Mesendoderm (in vitro differentiated cells): Measurements from ENCODE around the gene TEX30.

Experiments
- DNase-seq: peaks from one replicate; pipeline ENCODE4 v3.0.0; 2013
- H2AK5ac ChIP-seq: 2 replicates; pipeline ENCODE4 v1.6.1; 2013; ENCODE audit warnings: low read length, inconsistent platforms
- H2BK120ac ChIP-seq: 2 replicates; pipeline ENCODE4 v1.6.1; 2013; ENCODE audit warnings: low read depth, mild to moderate bottlenecking, low read length, moderate library complexity, mixed read lengths
- H2BK15ac ChIP-seq: replicated peaks from 2 replicates; pipeline ENCODE4 v1.6.1; 2013; ENCODE audit warnings: low read depth, mild to moderate bottlenecking, moderate library complexity
- H2BK5ac ChIP-seq: 2 replicates; pipeline ENCODE4 v1.6.1; 2013; ENCODE audit warnings: low read length, inconsistent platforms
- H3K18ac ChIP-seq: 2 replicates; pipeline ENCODE4 v1.6.1; 2013; ENCODE audit warnings: mild to moderate bottlenecking, low read length, mixed read lengths
- H3K23ac ChIP-seq: one replicate; pipeline ENCODE4 v1.6.1; 2013; ENCODE audit warnings: low read length
- H3K27ac ChIP-seq: 2 replicates; pipeline ENCODE4 v1.5.1; 2013; ENCODE audit warnings: low read depth, mild to moderate bottlenecking, inconsistent platforms, low read length, moderate library complexity
- H3K27me3 ChIP-seq: 2 replicates; pipeline ENCODE4 v1.6.1; 2013; ENCODE audit warnings: low read length, control low read depth, mild to moderate bottlenecking, inconsistent platforms; ENCODE audit not compliant: insufficient read depth, poor library complexity
- H3K36me3 ChIP-seq: 2 replicates; pipeline ENCODE4 v1.6.1; 2013; ENCODE audit warnings: low read length, inconsistent platforms; ENCODE audit not compliant: control insufficient read depth, insufficient read depth
- H3K4ac ChIP-seq: one replicate; pipeline ENCODE4 v1.6.1; 2013; ENCODE audit warnings: low read depth, mild to moderate bottlenecking, low read length, moderate library complexity
- H3K4me1 ChIP-seq: 2 replicates; pipeline ENCODE4 v1.6.1; 2013; ENCODE audit warnings: low read depth, low read length, inconsistent platforms; ENCODE audit not compliant: control insufficient read depth
- H3K4me2 ChIP-seq: 2 replicates; pipeline ENCODE4 v1.6.1; 2013; ENCODE audit warnings: low read length
- H3K4me3 ChIP-seq: 2 replicates; pipeline ENCODE4 v1.5.1; 2013; ENCODE audit warnings: mild to moderate bottlenecking, low read length
- H3K56ac ChIP-seq: one replicate; pipeline ENCODE4 v1.6.1; 2013; ENCODE audit warnings: low read length
- H3K79me1 ChIP-seq: 2 replicates; pipeline ENCODE4 v1.6.1; 2013; ENCODE audit warnings: low read length, inconsistent platforms
- H3K79me2 ChIP-seq: 2 replicates; pipeline ENCODE4 v1.6.1; 2013; ENCODE audit warnings: mild to moderate bottlenecking, low read length; ENCODE audit not compliant: control insufficient read depth, insufficient read depth
- H3K9ac ChIP-seq: 2 replicates; pipeline ENCODE4 v1.6.1; 2013; ENCODE audit warnings: low read length, inconsistent platforms
- H4K5ac ChIP-seq: one replicate; pipeline ENCODE4 v1.6.1; 2013; ENCODE audit warnings: low read length
- H4K8ac ChIP-seq: one replicate; pipeline ENCODE4 v1.6.1; 2013; ENCODE audit warnings: low read depth, mild to moderate bottlenecking, control low read depth, low read length, moderate library complexity
- WGBS: extraction: QIAGEN DNeasy Blood & Tissue Kit; methylation state at CpG from one replicate; pipeline ENCODE4 v1.1.7; 2013; ENCODE audit warnings: low lambda C conversion rate, missing lambda C conversion rate; ENCODE audit not compliant: insufficient coverage; ENCODE audit errors: extremely low coverage; 5-methylcytosine and 5-hydroxymethylcytosine counted together

Gene TEX30

GRCh38 chr13:102814793-102815192, 41.2 kb upstream of the TEX30 start:
- Histone ChIP-seq H2BK5ac (no peak overlapping the region), H2AK5ac (no peak overlapping the region), H4K8ac (no peak overlapping the region), H3K79me1 (no peaks in the 10 kb centered on the region), H3K9ac (no peak overlapping the region), H3K4me2 (no peak overlapping the region), H4K5ac (no peak overlapping the region), H3K23ac (no peak overlapping the region), H3K18ac (no peak overlapping the region), H3K27me3 (peaks cover 1% of the 10 kb centered on the region), H3K4ac (no peak overlapping the region), H2BK120ac (no peak overlapping the region), H3K4me3 (no peak overlapping the region), H3K79me2 (no peaks in the 10 kb centered on the region), H3K36me3 (no peaks in the 10 kb centered on the region), H3K27ac (no peak overlapping the region), H3K4me1 (peaks cover 2% of the 10 kb centered on the region), H3K56ac (no peak overlapping the region), H2BK15ac (no peak overlapping the region)
- DNase-seq = no peak
- WGBS = no CpG with 5 or more reads among the region's 6 CpGs

GRCh38 chr13:102814025-102814607, 40.5 kb upstream of the TEX30 start:
- no peaks in the 10 kb centered on the region for H3K79me1 ChIP-seq
- H3K18ac ChIP-seq = no peak overlapping the region
- no peak overlapping the region for H2BK15ac ChIP-seq
- no peaks in the 10 kb centered on the region for H3K79me2 ChIP-seq
- H3K4me3 ChIP-seq = no peak overlapping the region
- no peak overlapping the region for H3K56ac ChIP-seq
- WGBS = no CpG with 5 or more reads among the region's 7 CpGs
- H4K8ac ChIP-seq = no peak overlapping the region
- DNase-seq = no peak
- no peak overlapping the region for H2AK5ac ChIP-seq
- H3K4ac ChIP-seq = no peak overlapping the region
- no peak overlapping the region for H3K4me2 ChIP-seq
- no peak overlapping the region for H3K27ac ChIP-seq
- no peak overlapping the region for H4K5ac ChIP-seq
- H3K9ac ChIP-seq = no peak overlapping the region
- no peak overlapping the region for H3K23ac ChIP-seq
- H3K4me1 ChIP-seq = peaks cover 2% of the 10 kb centered on the region
- no peaks in the 10 kb centered on the region for H3K36me3 ChIP-seq
- no peak overlapping the region for H2BK5ac ChIP-seq
- no peak overlapping the region for H2BK120ac ChIP-seq
- H3K27me3 ChIP-seq = peaks cover 1% of the 10 kb centered on the region

GRCh38 chr13:102812611-102813287, 39.2 kb upstream of the TEX30 start:
- Histone ChIP-seq H3K4me1 (peaks cover 2% of the 10 kb centered on the region), H2AK5ac (no peak overlapping the region), H3K27ac (no peak overlapping the region), H2BK120ac (no peak overlapping the region), H2BK15ac (no peak overlapping the region), H3K9ac (no peak overlapping the region), H3K4me3 (no peak overlapping the region), H3K36me3 (no peaks in the 10 kb centered on the region), H3K18ac (no peak overlapping the region), H3K27me3 (peaks cover 1% of the 10 kb centered on the region), H3K23ac (no peak overlapping the region), H4K5ac (no peak overlapping the region), H3K79me1 (no peaks in the 10 kb centered on the region), H3K4me2 (no peak overlapping the region), H2BK5ac (no peak overlapping the region), H3K79me2 (no peaks in the 10 kb centered on the region), H3K4ac (no peak overlapping the region), H3K56ac (no peak overlapping the region), H4K8ac (no peak overlapping the region)
- DNase-seq = peak; percentile 29

GRCh38 chr13:102807699-102808098, 34.1 kb upstream of the TEX30 start:
- no peak overlapping the region for H3K4me3 ChIP-seq
- no peak overlapping the region for H2AK5ac ChIP-seq
- WGBS = no CpG with 5 or more reads among the region's 3 CpGs
- no peak overlapping the region for H2BK120ac ChIP-seq
- H3K4me1 ChIP-seq = peaks cover under 1% of the 10 kb centered on the region
- H3K27ac ChIP-seq = no peak overlapping the region
- H3K36me3 ChIP-seq = no peaks in the 10 kb centered on the region
- H3K9ac ChIP-seq = no peak overlapping the region
- H3K79me1 ChIP-seq = no peaks in the 10 kb centered on the region
- no peak for DNase-seq
- no peak overlapping the region for H3K4ac ChIP-seq
- H3K56ac ChIP-seq = no peak overlapping the region
- H2BK5ac ChIP-seq = no peak overlapping the region
- H4K8ac ChIP-seq = no peak overlapping the region
- H3K23ac ChIP-seq = no peak overlapping the region
- H3K4me2 ChIP-seq = no peak overlapping the region
- no peak overlapping the region for H2BK15ac ChIP-seq
- H4K5ac ChIP-seq = no peak overlapping the region
- H3K27me3 ChIP-seq = no peaks in the 10 kb centered on the region
- no peaks in the 10 kb centered on the region for H3K79me2 ChIP-seq
- no peak overlapping the region for H3K18ac ChIP-seq

- H3K4me1 ChIP-seq = no peaks in the 10 kb centered on the region
- no peaks in the 10 kb centered on the region for H3K36me3 ChIP-seq
- H2BK120ac ChIP-seq = no peak overlapping the region
- no peak overlapping the region for H3K56ac ChIP-seq
- no peak for DNase-seq
- no peak overlapping the region for H2AK5ac ChIP-seq
- no peak overlapping the region for H2BK15ac ChIP-seq
- no peak overlapping the region for H2BK5ac ChIP-seq
- WGBS = no CpG with 5 or more reads among the region's 3 CpGs
- no peak overlapping the region for H3K27ac ChIP-seq
- no peaks in the 10 kb centered on the region for H3K79me1 ChIP-seq
- H3K4me3 ChIP-seq = no peak overlapping the region
- H4K8ac ChIP-seq = no peak overlapping the region
- H3K79me2 ChIP-seq = no peaks in the 10 kb centered on the region
- no peak overlapping the region for H3K9ac ChIP-seq
- no peak overlapping the region for H3K23ac ChIP-seq
- H3K18ac ChIP-seq = no peak overlapping the region
- H3K4me2 ChIP-seq = no peak overlapping the region
- no peak overlapping the region for H3K4ac ChIP-seq
- no peaks in the 10 kb centered on the region for H3K27me3 ChIP-seq
- H4K5ac ChIP-seq = no peak overlapping the region
Observed at GRCh38 chr13:102805680-102806079, 32.1 kb upstream of the TEX30 start.
